IMR-90 (cell line): ENCODE data around the gene IGSF9B. TPM values are rescaled to one million over a fixed set of nuclear protein-coding genes. Genes with fewer than 3 reads are reported as not detected.

Experiments
- ATAC-seq: fragments of 200-7000 bp; cut with Tn5 transposase; 2 replicates; pipeline ENCODE4 v1.9.1; 2020; ENCODE audit warnings: low read depth, mild to moderate bottlenecking, moderate library complexity
- BruUV-seq: library from RNA; stranded (reverse); fragments of 400-500 nt; replicated peaks from 2 replicates; lab custom pipeline; 2021; lab: Mats Ljungman, UMichigan
- CTCF ChIA-PET: fragments of 300-600 bp; formaldehyde crosslinking; extraction: SDS; loops from one replicate; lab custom pipeline; 2021; ENCODE audit warnings: antibody characterized with exemption; lab: Yijun Ruan, JAX
- POLR2A ChIA-PET: fragments of 300-600 bp; sonication (Branson Sonifier 250); formaldehyde crosslinking; loops from one replicate; lab custom pipeline; 2022; ENCODE audit warnings: antibody characterized with exemption; ENCODE audit not compliant: unreplicated experiment; lab: Charles Lee
- DNase-seq: peaks from one replicate; pipeline ENCODE4 v3.0.0; 2013
- H2AFZ ChIP-seq: replicated peaks from 2 replicates; pipeline ENCODE3; 2013; ENCODE audit warnings: low read length, mild to moderate bottlenecking; ENCODE audit not compliant: poor library complexity
- H2AK5ac ChIP-seq: 2 replicates; pipeline ENCODE4 v1.6.1; 2013; ENCODE audit warnings: low read depth, low read length, inconsistent platforms
- H2AK9ac ChIP-seq: replicated peaks from 2 replicates; pipeline ENCODE3; 2013; ENCODE audit warnings: mild to moderate bottlenecking, low read depth, low read length, moderate library complexity; ENCODE audit not compliant: poor library complexity
- H2BK120ac ChIP-seq: 2 replicates; pipeline ENCODE4 v1.6.1; 2013; ENCODE audit warnings: low read depth, low read length, inconsistent platforms
- H2BK15ac ChIP-seq: 3 replicates; pipeline ENCODE4 v1.6.1; 2013; ENCODE audit warnings: low read depth, low read length, inconsistent platforms
- H2BK20ac ChIP-seq: 2 replicates; pipeline ENCODE4 v1.6.1; 2013; ENCODE audit warnings: low read depth, mild to moderate bottlenecking, inconsistent platforms, low read length, moderate library complexity
- H2BK5ac ChIP-seq: 2 replicates; pipeline ENCODE4 v1.6.1; 2013; ENCODE audit warnings: mild to moderate bottlenecking, low read depth, low read length, inconsistent platforms; ENCODE audit not compliant: poor library complexity, severe bottlenecking
- H3K14ac ChIP-seq: replicated peaks from 2 replicates; pipeline ENCODE4 v1.6.1; 2013; ENCODE audit warnings: low read depth, low read length, inconsistent platforms
- H3K18ac ChIP-seq: 2 replicates; pipeline ENCODE4 v1.6.1; 2013; ENCODE audit warnings: low read depth, low read length, control low read depth
- H3K23ac ChIP-seq: 2 replicates; pipeline ENCODE4 v1.6.1; 2013; ENCODE audit warnings: low read depth, low read length, inconsistent platforms
- H3K27ac ChIP-seq: 2 replicates; pipeline ENCODE4 v1.5.1; 2013; ENCODE audit warnings: mild to moderate bottlenecking, control low read depth, low read length; ENCODE audit not compliant: insufficient read depth
- H3K27me3 ChIP-seq: 2 replicates; pipeline ENCODE4 v1.6.1; 2013; ENCODE audit warnings: low read length; ENCODE audit not compliant: control insufficient read depth, insufficient read depth
- H3K36me3 ChIP-seq: 2 replicates; pipeline ENCODE4 v1.6.1; 2013; ENCODE audit warnings: low read length, mixed read lengths; ENCODE audit not compliant: control insufficient read depth, insufficient read depth
- H3K4ac ChIP-seq: 2 replicates; pipeline ENCODE4 v1.6.1; 2013; ENCODE audit warnings: low read depth, low read length, inconsistent platforms
- H3K4me1 ChIP-seq: 2 replicates; pipeline ENCODE4 v1.6.1; 2013; ENCODE audit warnings: low read length, mixed read lengths; ENCODE audit not compliant: control insufficient read depth, insufficient read depth
- H3K4me2 ChIP-seq: 2 replicates; pipeline ENCODE4 v1.6.1; 2013; ENCODE audit warnings: low read depth, mild to moderate bottlenecking, control low read depth, low read length, moderate library complexity
- H3K4me3 ChIP-seq: 2 replicates; pipeline ENCODE4 v1.5.1; 2013; ENCODE audit warnings: low read depth, mild to moderate bottlenecking, control low read depth, low read length, moderate library complexity; ENCODE audit not compliant: insufficient read depth
- H3K56ac ChIP-seq: 2 replicates; pipeline ENCODE4 v1.6.1; 2013; ENCODE audit warnings: low read length, inconsistent platforms; ENCODE audit not compliant: insufficient read depth; ENCODE audit errors: extremely low read depth
- H3K79me1 ChIP-seq, 2 experiments: 2 replicates each; pipeline ENCODE4 v1.6.1; 2013; ENCODE audit warnings: low read length in 2 of 2, inconsistent platforms in 1 of 2, low read depth in 1 of 2
- H3K9ac ChIP-seq: 2 replicates; pipeline ENCODE4 v1.6.1; 2013; ENCODE audit warnings: low read depth, low read length, control low read depth
- H3K9me1 ChIP-seq: 2 replicates; pipeline ENCODE4 v1.6.1; 2013; ENCODE audit warnings: low read length, inconsistent platforms; ENCODE audit not compliant: insufficient read depth
- H3K9me3 ChIP-seq: 2 replicates; pipeline ENCODE4 v1.6.1; 2013; ENCODE audit warnings: low read length; ENCODE audit not compliant: control insufficient read depth, insufficient read depth
- H4K20me1 ChIP-seq: 2 replicates; pipeline ENCODE4 v1.6.1; 2013; ENCODE audit warnings: low read length, inconsistent platforms; ENCODE audit not compliant: insufficient read depth
- H4K5ac ChIP-seq: 2 replicates; pipeline ENCODE4 v1.6.1; 2013; ENCODE audit warnings: mild to moderate bottlenecking, low read depth, low read length, control low read depth
- H4K8ac ChIP-seq, 2 experiments: 2 replicates each; pipeline ENCODE4 v1.6.1; 2013; ENCODE audit warnings: low read depth in 2 of 2, low read length in 2 of 2, control low read depth in 1 of 2, inconsistent platforms in 1 of 2
- H4K91ac ChIP-seq: 2 replicates; pipeline ENCODE4 v1.6.1; 2013; ENCODE audit warnings: low read depth, low read length, inconsistent platforms; ENCODE audit not compliant: insufficient read depth
- CTCF ChIP-seq: conservative IDR thresholded peaks from 2 replicates; pipeline ENCODE4 v1.5.1; 2012; ENCODE audit warnings: mild to moderate bottlenecking, low read depth, low read length, improper control_type of control experiment
- MAFK ChIP-seq: IDR thresholded peaks from 2 replicates; pipeline ENCODE4 v1.6.1; 2012; ENCODE audit warnings: low read depth, low read length, improper control_type of control experiment
- RFX5 ChIP-seq: IDR thresholded peaks from 2 replicates; pipeline ENCODE4 v1.8.0; 2012; ENCODE audit warnings: low read depth, mild to moderate bottlenecking, low read length, moderate library complexity
- SMC3 ChIP-seq: fragments of 150-350 bp; IDR thresholded peaks from 2 replicates; pipeline ENCODE4 v1.6.1; 2016; ENCODE audit warnings: low read depth, mild to moderate bottlenecking, antibody characterized with exemption, low read length, moderate library complexity
- WGBS, 2 experiments: methylation state at CpG; one replicate each; pipeline versions ENCODE4 v1.1.5 to v1.1.7; 2013; ENCODE audit warnings: missing lambda C conversion rate in 2 of 2; ENCODE audit not compliant: insufficient read length in 1 of 2; ENCODE audit errors: extremely low coverage in 2 of 2; 5-methylcytosine and 5-hydroxymethylcytosine counted together
- dilution Hi-C: fragments of 300-500 bp; cut with HindIII; formaldehyde crosslinking; loops from one replicate; pipeline ENCODE4 v1.14.3; 2018; ENCODE audit warnings: low sequenced_read_pairs; ENCODE audit not compliant: unreplicated experiment
- in situ Hi-C: fragments of 300-500 bp; cut with MboI; formaldehyde crosslinking; loops from 3 replicates; pipeline ENCODE4 v1.14.3; 2019; ENCODE audit warnings: low sequenced_read_pairs, inconsistent platforms, mixed read lengths
- intact Hi-C: fragments of 100-400 bp; cut with micrococcal nuclease; formaldehyde crosslinking; loops from 2 replicates; pipeline ENCODE4 v1.10.0; 2022
- polyA plus RNA-seq, 3 experiments: library from polyadenylated mRNA; depleted of rRNA; stranded (reverse); fragments of >200 nt; gene quantifications; 2 replicates each; pipeline ENCODE4 v1.2.3, GENCODE V29; 2012; ENCODE audit warnings: low replicate concordance in 1 of 3
- total RNA-seq: library from RNA; depleted of rRNA; stranded (reverse); fragments of >200 nt; gene quantifications from 2 replicates; pipeline ENCODE4 v1.2.3, GENCODE V29; 2012

The IGSF9B gene
- total and polyA plus RNA-seq, 2 of the 4 experiments (the other 2 are of a cell fraction) = under 0.01 to 0.10 TPM

GRCh38 chr11:133901999-133902398 is 54.8 kb downstream of the IGSF9B start:
- no TSS peak for BruUV-seq
- no peak overlapping the region for H4K5ac ChIP-seq
- intact Hi-C loops (no loop called here), in situ Hi-C loops (no loop called here), dilution Hi-C loops (no loop called here)
- H2BK5ac ChIP-seq = peak overlapping the region; percentile 92
- no peaks in the 10 kb centered on the region for H3K27me3 ChIP-seq
- no peaks in the 10 kb centered on the region for H3K4me1 ChIP-seq
- H3K9me1 ChIP-seq = no peaks in the 10 kb centered on the region
- H3K18ac ChIP-seq = no peak overlapping the region
- H3K4me2 ChIP-seq = no peak overlapping the region
- no peak overlapping the region for H2BK20ac ChIP-seq
- H3K56ac ChIP-seq = no peak overlapping the region
- no peak for ATAC-seq
- no peak overlapping the region for H2AK5ac ChIP-seq
- no peak overlapping the region for H3K27ac ChIP-seq
- peaks cover 42% of the 10 kb centered on the region; the same call in 1 of the 2 replicates for H3K9me3 ChIP-seq
- H3K23ac ChIP-seq = no peak overlapping the region
- H4K20me1 ChIP-seq = no peaks in the 10 kb centered on the region
- no peak for DNase-seq
- H3K79me1 ChIP-seq = no peaks in the 10 kb centered on the region
- no peak overlapping the region for H4K8ac ChIP-seq
- H3K4me3 ChIP-seq = no peak overlapping the region
- CTCF ChIA-PET = no interaction called here
- TF ChIP-seq SMC3 (no peak), RFX5 (no peak), MAFK (no peak), CTCF (no peak)
- H3K4ac ChIP-seq = no peak overlapping the region
- H2AK9ac ChIP-seq = no peak overlapping the region
- WGBS, 2 experiments = 81% methylated on average over 2 of the region's 3 CpGs; no CpG with 5 or more reads in 1 of the 2 experiments
- no peak overlapping the region for H3K9ac ChIP-seq
- H2BK120ac ChIP-seq = no peak overlapping the region
- POLR2A ChIA-PET = no interaction called here
- H2AFZ ChIP-seq = peak overlapping the region; percentile 26
- no peaks in the 10 kb centered on the region for H3K36me3 ChIP-seq
- H4K91ac ChIP-seq = no peak overlapping the region
- no peak overlapping the region for H3K14ac ChIP-seq
- no peak overlapping the region for H2BK15ac ChIP-seq
